A549 (cell line): Measurements from ENCODE around the gene PINK1. TPM values are rescaled to one million over a fixed set of nuclear protein-coding genes. Genes with fewer than 3 reads are reported as not detected.

Experiments
- polyA plus RNA-seq, 4 experiments: library from polyadenylated mRNA; depleted of rRNA in 3 of 4; stranded (reverse); fragments of >200 nt; fragmentation: RNase III in 1 of 4; extraction: RNeasy Plus Mini Kit Qiagen cat#74134 plus additional on column Dnase treatment in 1 of 4; gene quantifications; 2 replicates in 3 of 4; 3 replicates in 1 of 4; pipeline ENCODE4 v1.2.3, GENCODE V29; 2011 to 2017

Gene PINK1
- polyA plus RNA-seq, 2 of the 4 experiments (the other 2 are of a cell fraction) = 18.9 to 51.4 TPM

Other genes with a start within 250 kb of the PINK1 start
- gene CAMK2N1, start 147.2 kb upstream of the PINK1 start, polyA plus RNA-seq (2011; rRNA removed) = 38.9 and 49.7 TPM in 2 replicates
- gene CAMK2N1, start 147.2 kb upstream of the PINK1 start, polyA plus RNA-seq (2017; fragmentation: RNase III; extraction: RNeasy Plus Mini Kit Qiagen cat#74134 plus additional on column Dnase treatment) = 35.8 to 56.4 TPM (median 55.1 TPM) in 3 replicates
- 20.0 and 22.9 TPM in 2 replicates for gene MUL1, start 125.3 kb upstream of the PINK1 start, polyA plus RNA-seq (2011; rRNA removed)
- gene MUL1, start 125.3 kb upstream of the PINK1 start, polyA plus RNA-seq (2017; fragmentation: RNase III; extraction: RNeasy Plus Mini Kit Qiagen cat#74134 plus additional on column Dnase treatment) = 21.4 to 24.5 TPM (median 24.1 TPM) in 3 replicates
- 0.53 and 0.76 TPM in 2 replicates for gene FAM43B, start 80.9 kb upstream of the PINK1 start, polyA plus RNA-seq (2011; rRNA removed)
- gene FAM43B, start 80.9 kb upstream of the PINK1 start, polyA plus RNA-seq (2017; fragmentation: RNase III; extraction: RNeasy Plus Mini Kit Qiagen cat#74134 plus additional on column Dnase treatment) = 4.1 to 7.1 TPM (median 6.9 TPM) in 3 replicates
- 11.2 and 12.2 TPM in 2 replicates for gene CDA, start 44.4 kb upstream of the PINK1 start, polyA plus RNA-seq (2011; rRNA removed)
- 35.6 to 48.7 TPM (median 44.6 TPM) in 3 replicates for gene CDA, start 44.4 kb upstream of the PINK1 start, polyA plus RNA-seq (2017; fragmentation: RNase III; extraction: RNeasy Plus Mini Kit Qiagen cat#74134 plus additional on column Dnase treatment)
- gene DDOST, start 27.9 kb downstream of the PINK1 start, polyA plus RNA-seq (2011; rRNA removed) = 231 and 258 TPM in 2 replicates
- 154 to 158 TPM (median 156 TPM) in 3 replicates for gene DDOST, start 27.9 kb downstream of the PINK1 start, polyA plus RNA-seq (2017; fragmentation: RNase III; extraction: RNeasy Plus Mini Kit Qiagen cat#74134 plus additional on column Dnase treatment)
- 0.78 and 1.0 TPM in 2 replicates for gene KIF17, start 84.5 kb downstream of the PINK1 start, polyA plus RNA-seq (2011; rRNA removed)
- gene KIF17, start 84.5 kb downstream of the PINK1 start, polyA plus RNA-seq (2017; fragmentation: RNase III; extraction: RNeasy Plus Mini Kit Qiagen cat#74134 plus additional on column Dnase treatment) = 0.75 to 1.1 TPM (median 1.0 TPM) in 3 replicates
- gene SH2D5, start 99.2 kb downstream of the PINK1 start, polyA plus RNA-seq (2011; rRNA removed) = 3.1 and 3.2 TPM in 2 replicates
- 7.2 to 10.3 TPM (median 7.4 TPM) in 3 replicates for gene SH2D5, start 99.2 kb downstream of the PINK1 start, polyA plus RNA-seq (2017; fragmentation: RNase III; extraction: RNeasy Plus Mini Kit Qiagen cat#74134 plus additional on column Dnase treatment)
- gene HP1BP3, start 153.8 kb downstream of the PINK1 start, polyA plus RNA-seq (2011; rRNA removed) = 187 and 214 TPM in 2 replicates
- 159 to 181 TPM (median 169 TPM) in 3 replicates for gene HP1BP3, start 153.8 kb downstream of the PINK1 start, polyA plus RNA-seq (2017; fragmentation: RNase III; extraction: RNeasy Plus Mini Kit Qiagen cat#74134 plus additional on column Dnase treatment)